HFFc6 (cell line): ENCODE measurements around the gene SKI. TPM values are rescaled to one million over a fixed set of nuclear protein-coding genes. Genes with fewer than 3 reads are reported as not detected.
"Not testable (repeated sequence)": the region's sequence is repeated elsewhere in the genome, so short reads cannot be mapped to it uniquely, and the experiment has no call there.

Experiments used
- DNase-seq: peaks from one replicate; pipeline ENCODE4 v3.0.0-alpha.2; 2018
- H3K27ac Mint-ChIP-seq: 2 replicates; pipeline ENCODE4 v1.8.0; 2020; ENCODE audit warnings: mild to moderate bottlenecking, mixed read lengths
- H3K27me3 Mint-ChIP-seq: 2 replicates; pipeline ENCODE4 v1.8.0; 2021; ENCODE audit warnings: mild to moderate bottlenecking, moderate library complexity, mixed read lengths; ENCODE audit not compliant: insufficient read depth
- H3K36me3 Mint-ChIP-seq: 2 replicates; pipeline ENCODE4 v1.8.0; 2021; ENCODE audit warnings: low read depth, mixed read lengths
- H3K4me1 Mint-ChIP-seq: 2 replicates; pipeline ENCODE4 v1.8.0; 2020; ENCODE audit warnings: low read depth, mixed read lengths
- H3K4me3 Mint-ChIP-seq: 2 replicates; pipeline ENCODE4 v1.8.0; 2020; ENCODE audit warnings: mild to moderate bottlenecking, moderate library complexity, mixed read lengths
- H3K9me3 Mint-ChIP-seq: 2 replicates; pipeline ENCODE4 v1.8.0; 2020; ENCODE audit warnings: mild to moderate bottlenecking, mixed read lengths
- total RNA-seq, 6 experiments: library from RNA; stranded (reverse); fragmentation: NEBNext Ultra II Directional; extraction: Animal tissue kit (Norgen Biotek cat#: 25700); gene quantifications; 2 replicates in 1 of 6; 3 replicates in 5 of 6; pipeline ENCODE4 v1.2.3, GENCODE V29; 2021
- TF ChIP-seq, protein P1 (sequence below): fragments of 200-600 bp; sonication (generic); IDR thresholded peaks from 2 replicates; pipeline ENCODE4 v1.5.0; 2021; ENCODE audit warnings: antibody characterized with exemption, mild to moderate bottlenecking

SKI gene
- total RNA-seq, 6 experiments from 2014 or later: 63.7 to 76.6 (median 66.1) TPM

DNA sequence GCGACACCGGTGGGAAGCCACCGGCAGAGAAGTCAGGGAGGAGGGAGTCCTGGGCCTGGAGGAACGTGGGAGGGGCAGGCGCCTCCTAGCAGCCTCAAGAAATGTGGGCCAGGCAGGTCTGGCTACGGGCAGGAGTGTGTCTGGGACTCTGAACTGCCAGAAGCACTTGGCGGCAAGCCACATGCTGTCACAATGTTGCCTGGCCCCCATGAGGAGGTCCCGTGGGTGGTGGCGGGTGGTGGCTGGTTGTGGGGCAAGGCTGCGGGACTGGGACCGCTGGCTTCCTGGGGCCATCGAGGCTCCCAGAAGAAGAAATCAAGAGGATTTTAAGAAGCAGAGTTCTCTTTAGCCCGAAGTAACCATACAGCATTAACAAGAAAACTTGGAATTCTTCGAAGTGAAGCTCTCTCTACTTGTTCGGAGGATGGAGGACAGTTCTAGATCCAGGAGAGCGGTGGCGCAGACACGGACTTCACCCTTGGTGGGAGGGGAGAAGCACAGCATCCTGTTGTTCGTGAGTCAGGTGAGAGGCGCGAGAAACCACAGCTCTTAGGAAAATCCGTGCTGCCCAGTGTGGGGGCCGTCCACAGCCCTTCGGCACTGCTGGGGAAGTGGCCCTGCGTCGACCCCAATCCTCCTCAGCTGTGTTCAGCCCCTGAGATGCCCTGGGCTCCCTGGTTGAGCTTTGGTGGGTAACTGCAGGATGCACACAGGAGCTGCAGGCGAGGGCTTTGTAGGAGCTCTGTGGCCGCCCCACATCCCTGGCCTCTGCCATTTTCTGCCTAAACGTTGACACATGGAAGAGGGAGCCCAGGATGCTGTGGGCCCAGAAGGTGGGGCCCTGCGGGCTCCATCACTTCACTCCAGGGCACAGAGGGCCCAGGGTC, 12.4 kb downstream of the SKI start:
- H3K27me3 Mint-ChIP-seq: peaks cover 4% of the 10 kb centered on the region; the same call in 1 of the 2 replicates
- peaks cover 50% of the 10 kb centered on the region for H3K4me1 Mint-ChIP-seq
- TF ChIP-seq, protein P1, sequence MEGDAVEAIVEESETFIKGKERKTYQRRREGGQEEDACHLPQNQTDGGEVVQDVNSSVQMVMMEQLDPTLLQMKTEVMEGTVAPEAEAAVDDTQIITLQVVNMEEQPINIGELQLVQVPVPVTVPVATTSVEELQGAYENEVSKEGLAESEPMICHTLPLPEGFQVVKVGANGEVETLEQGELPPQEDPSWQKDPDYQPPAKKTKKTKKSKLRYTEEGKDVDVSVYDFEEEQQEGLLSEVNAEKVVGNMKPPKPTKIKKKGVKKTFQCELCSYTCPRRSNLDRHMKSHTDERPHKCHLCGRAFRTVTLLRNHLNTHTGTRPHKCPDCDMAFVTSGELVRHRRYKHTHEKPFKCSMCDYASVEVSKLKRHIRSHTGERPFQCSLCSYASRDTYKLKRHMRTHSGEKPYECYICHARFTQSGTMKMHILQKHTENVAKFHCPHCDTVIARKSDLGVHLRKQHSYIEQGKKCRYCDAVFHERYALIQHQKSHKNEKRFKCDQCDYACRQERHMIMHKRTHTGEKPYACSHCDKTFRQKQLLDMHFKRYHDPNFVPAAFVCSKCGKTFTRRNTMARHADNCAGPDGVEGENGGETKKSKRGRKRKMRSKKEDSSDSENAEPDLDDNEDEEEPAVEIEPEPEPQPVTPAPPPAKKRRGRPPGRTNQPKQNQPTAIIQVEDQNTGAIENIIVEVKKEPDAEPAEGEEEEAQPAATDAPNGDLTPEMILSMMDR: no peak
- DNase-seq: no peak
- H3K4me3 Mint-ChIP-seq: no peak overlapping the region
- no peaks in the 10 kb centered on the region for H3K9me3 Mint-ChIP-seq
- H3K36me3 Mint-ChIP-seq: peaks cover 9% of the 10 kb centered on the region; the same call in 1 of the 2 replicates
- H3K27ac Mint-ChIP-seq: no peak overlapping the region; the same call in 1 of the 2 replicates

DNA sequence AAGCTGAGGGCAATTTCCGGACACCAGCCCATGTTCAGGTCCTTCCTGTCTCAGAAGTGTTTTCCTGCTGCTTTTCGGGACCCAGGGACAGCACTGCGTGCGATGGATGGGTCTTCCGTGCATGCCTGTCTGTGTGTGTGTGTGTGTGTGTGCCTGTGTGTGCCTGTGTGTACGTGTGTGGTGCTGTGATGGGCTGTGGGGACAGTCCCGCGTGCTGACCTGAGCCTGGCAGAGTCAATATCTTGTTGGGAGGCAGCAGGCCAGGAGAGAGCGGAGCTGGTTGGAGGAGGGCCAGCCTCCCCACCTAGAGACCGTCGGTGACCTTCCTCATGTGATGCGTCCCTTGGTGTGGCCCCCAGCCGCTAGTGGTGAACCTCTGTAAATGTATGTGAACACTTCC, 13.7 kb downstream of the SKI start:
- Mint-ChIP-seq H3K27me3 (peaks cover 4% of the 10 kb centered on the region; the same call in 1 of the 2 replicates), H3K9me3 (no peaks in the 10 kb centered on the region), H3K36me3 (peaks cover 5% of the 10 kb centered on the region; the same call in 1 of the 2 replicates), H3K4me3 (no peak overlapping the region), H3K4me1 (peaks cover 50% of the 10 kb centered on the region), H3K27ac (peak overlapping the region; percentile 16; the same call in 1 of the 2 replicates)
- no peak for DNase-seq
- TF ChIP-seq, protein P1: no peak

DNA sequence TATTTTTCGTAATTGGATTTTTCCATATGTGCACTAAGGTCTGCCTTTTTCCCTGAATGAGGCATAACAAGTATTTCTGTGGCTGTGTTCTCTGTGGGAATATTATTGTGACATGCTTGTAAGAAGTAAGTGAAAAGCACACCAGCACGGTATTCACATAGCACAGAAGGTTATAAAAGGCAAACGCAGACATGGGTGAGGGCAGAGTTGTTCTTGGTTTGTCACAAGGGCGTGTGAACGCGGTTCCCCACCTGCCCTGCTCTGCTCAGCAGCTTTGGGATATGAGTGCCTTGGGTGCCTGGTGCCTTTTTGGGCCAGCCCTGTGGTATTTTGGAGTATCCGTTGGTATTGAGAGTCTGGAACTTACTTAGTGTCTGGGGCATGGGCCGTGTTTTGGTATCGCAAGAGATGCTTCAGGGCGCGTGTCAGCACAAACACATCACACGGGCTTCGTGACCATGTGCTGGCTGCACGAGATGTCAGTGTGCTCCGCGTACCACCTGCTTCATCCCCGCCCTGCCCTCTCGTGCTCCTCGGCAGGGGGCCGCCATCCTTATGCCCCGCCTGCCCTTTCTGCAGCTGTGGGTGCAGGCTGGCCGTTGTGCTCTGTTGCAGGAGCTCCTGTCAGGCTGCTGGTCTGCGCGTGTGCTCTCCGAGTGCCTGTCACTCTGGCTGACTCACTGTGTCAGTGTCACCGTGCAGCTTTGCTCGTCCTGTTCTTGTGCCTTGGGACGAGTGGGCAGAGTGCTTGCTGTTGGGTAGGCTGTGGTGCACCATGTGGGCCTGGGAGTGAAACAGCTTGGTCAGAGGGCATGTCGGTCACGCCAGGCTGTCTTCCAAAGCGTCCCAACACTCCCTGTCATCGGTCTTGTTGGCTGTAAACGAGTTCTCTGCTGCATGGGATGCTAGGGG, 15.0 kb downstream of the SKI start:
- no peak for DNase-seq

DNA sequence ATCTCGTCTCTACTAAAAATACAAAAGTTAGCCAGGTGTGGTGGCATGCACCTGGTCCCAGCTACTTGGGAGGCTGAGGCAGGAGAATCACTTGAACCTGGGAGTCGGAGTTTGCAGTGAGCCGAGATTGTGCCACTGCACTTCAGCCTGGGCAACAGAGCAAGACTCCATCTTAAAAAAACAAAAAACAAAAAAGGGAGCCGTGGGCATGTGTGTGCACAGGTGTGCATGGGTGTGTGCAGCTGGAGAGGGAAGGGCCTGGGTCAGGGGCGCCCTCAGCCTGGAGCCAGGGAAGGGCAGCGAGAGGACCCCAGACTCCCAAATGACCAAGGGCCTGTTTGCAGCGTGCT, 18.9 kb downstream of the SKI start:
- not testable (repeated sequence) for DNase-seq, H3K9me3 Mint-ChIP-seq, H3K27me3 Mint-ChIP-seq, H3K36me3 Mint-ChIP-seq
- Mint-ChIP-seq H3K4me3 (peak overlapping the region; percentile 81), H3K4me1 (peaks cover 37% of the 10 kb centered on the region), H3K27ac (peak overlapping the region; percentile 88)

More for the DNA sequence above, 15.0 kb downstream of the SKI start:
- peaks cover 48% of the 10 kb centered on the region for H3K4me1 Mint-ChIP-seq
- H3K36me3 Mint-ChIP-seq: peaks cover 5% of the 10 kb centered on the region; the same call in 1 of the 2 replicates
- H3K27ac Mint-ChIP-seq: no peak overlapping the region; the same call in 1 of the 2 replicates
- H3K4me3 Mint-ChIP-seq: no peak overlapping the region
- H3K9me3 Mint-ChIP-seq: no peaks in the 10 kb centered on the region
- peaks cover 4% of the 10 kb centered on the region; the same call in 1 of the 2 replicates for H3K27me3 Mint-ChIP-seq
- TF ChIP-seq, protein P1: no peak

DNA sequence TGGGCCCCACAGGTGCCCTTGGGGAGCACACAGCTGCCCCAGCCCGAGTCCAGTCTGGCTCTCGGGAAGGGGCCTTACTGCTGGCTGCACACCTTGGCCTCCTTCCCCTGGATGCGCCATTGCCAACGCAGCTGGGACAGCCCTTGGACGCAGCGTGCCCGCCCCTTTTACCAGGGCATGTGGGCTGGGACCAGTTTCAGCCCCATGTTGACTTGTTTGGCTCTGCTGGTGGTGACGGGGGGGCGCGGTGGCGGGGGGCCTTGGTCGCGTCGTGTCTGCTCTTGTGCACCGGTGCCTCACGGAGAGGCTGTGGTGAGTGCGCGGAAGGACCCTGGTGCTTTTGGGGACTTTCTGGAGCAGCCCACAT, 19.6 kb downstream of the SKI start:
- DNase-seq: no peak
- Mint-ChIP-seq H3K36me3 (peaks cover 9% of the 10 kb centered on the region), H3K4me3 (no peak overlapping the region), H3K27ac (no peak overlapping the region; the same call in 1 of the 2 replicates), H3K4me1 (peaks cover 34% of the 10 kb centered on the region), H3K27me3 (peaks cover 5% of the 10 kb centered on the region; the same call in 1 of the 2 replicates), H3K9me3 (no peaks in the 10 kb centered on the region)
- TF ChIP-seq, protein P1: no peak
